Measurements from ENCODE around the gene NDST3.

GRCh38 chr4:118046323-118046722, 12.0 kb downstream of the NDST3 start:
- TF ChIP-seq CTCF (IDR thresholded peaks at IDR 0.05; ENCODE audit: low read depth, low read length) (no peak), POLR2A (IDR thresholded peaks at IDR 0.05; ENCODE audit: extremely low read depth, insufficient read length) (no peak)

All from NB4 (cell line).